Lower lobe of right lung (tissue), 2 donors: ENCODE results near the gene PLEKHN1. TPM values are rescaled to one million over a fixed set of nuclear protein-coding genes. Genes with fewer than 3 reads are reported as not detected.
A peak's percentile ranks its signal among the peaks of the same experiment; 100 is the strongest.

ENCODE experiments used
- ATAC-seq, 2 donors: fragments of 200-7000 bp; cut with Tn5 transposase; one replicate each; pipeline ENCODE4 v1.9.1; 2020 to 2022; ENCODE audit warnings: mild to moderate bottlenecking in 2 of 2, moderate library complexity in 2 of 2
- DNase-seq: peaks from one replicate; pipeline ENCODE4 v3.0.0-alpha.2; 2020
- H3K27ac ChIP-seq: fragments of 200-600 bp; one replicate; pipeline ENCODE4 v1.8.0; 2022
- H3K27me3 ChIP-seq: fragments of 200-600 bp; one replicate; pipeline ENCODE4 v1.8.0; 2022; ENCODE audit warnings: low read depth
- H3K36me3 ChIP-seq: fragments of 200-600 bp; one replicate; pipeline ENCODE4 v1.8.0; 2022; ENCODE audit warnings: mild to moderate bottlenecking
- H3K4me1 ChIP-seq: fragments of 200-600 bp; one replicate; pipeline ENCODE4 v1.8.0; 2022
- H3K4me3 ChIP-seq: fragments of 200-600 bp; one replicate; pipeline ENCODE4 v1.8.0; 2022; ENCODE audit warnings: mild to moderate bottlenecking
- H3K9me3 ChIP-seq: fragments of 200-600 bp; one replicate; pipeline ENCODE4 v1.8.0; 2022
- intact Hi-C: fragments of 100-400 bp; cut with DNase I; formaldehyde crosslinking; loops from one replicate; pipeline ENCODE4 v1.11.0; 2022
- long read RNA-seq: library from polyadenylated mRNA; unstranded; transcript quantifications from one replicate; pipeline ENCODE4 v2.0.0, GENCODE V29; 2021
- total RNA-seq: library from RNA; stranded (reverse); fragmentation: NEBNext Ultra II Directional; extraction: Animal tissue kit (Norgen Biotek cat#: 25700); gene quantifications from one replicate; pipeline ENCODE4 v1.2.1, GENCODE V29; 2021
- TF ChIP-seq, protein P1 (sequence below): fragments of 200-600 bp; IDR thresholded peaks from one replicate; pipeline ENCODE4 v1.8.0; 2022; ENCODE audit warnings: antibody characterized with exemption, mild to moderate bottlenecking
- donor health status: DM: no; HTN: yes; CAD: no; lungs with severe emphysema.

The PLEKHN1 gene, protein sequence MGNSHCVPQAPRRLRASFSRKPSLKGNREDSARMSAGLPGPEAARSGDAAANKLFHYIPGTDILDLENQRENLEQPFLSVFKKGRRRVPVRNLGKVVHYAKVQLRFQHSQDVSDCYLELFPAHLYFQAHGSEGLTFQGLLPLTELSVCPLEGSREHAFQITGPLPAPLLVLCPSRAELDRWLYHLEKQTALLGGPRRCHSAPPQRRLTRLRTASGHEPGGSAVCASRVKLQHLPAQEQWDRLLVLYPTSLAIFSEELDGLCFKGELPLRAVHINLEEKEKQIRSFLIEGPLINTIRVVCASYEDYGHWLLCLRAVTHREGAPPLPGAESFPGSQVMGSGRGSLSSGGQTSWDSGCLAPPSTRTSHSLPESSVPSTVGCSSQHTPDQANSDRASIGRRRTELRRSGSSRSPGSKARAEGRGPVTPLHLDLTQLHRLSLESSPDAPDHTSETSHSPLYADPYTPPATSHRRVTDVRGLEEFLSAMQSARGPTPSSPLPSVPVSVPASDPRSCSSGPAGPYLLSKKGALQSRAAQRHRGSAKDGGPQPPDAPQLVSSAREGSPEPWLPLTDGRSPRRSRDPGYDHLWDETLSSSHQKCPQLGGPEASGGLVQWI
- 1.2 TPM for total RNA-seq
- long read RNA-seq, partial matches to known transcripts: 2 of 5 reads
- long read RNA-seq, other reads (novel, unspliced or antisense): 1 of 5 reads

DNA sequence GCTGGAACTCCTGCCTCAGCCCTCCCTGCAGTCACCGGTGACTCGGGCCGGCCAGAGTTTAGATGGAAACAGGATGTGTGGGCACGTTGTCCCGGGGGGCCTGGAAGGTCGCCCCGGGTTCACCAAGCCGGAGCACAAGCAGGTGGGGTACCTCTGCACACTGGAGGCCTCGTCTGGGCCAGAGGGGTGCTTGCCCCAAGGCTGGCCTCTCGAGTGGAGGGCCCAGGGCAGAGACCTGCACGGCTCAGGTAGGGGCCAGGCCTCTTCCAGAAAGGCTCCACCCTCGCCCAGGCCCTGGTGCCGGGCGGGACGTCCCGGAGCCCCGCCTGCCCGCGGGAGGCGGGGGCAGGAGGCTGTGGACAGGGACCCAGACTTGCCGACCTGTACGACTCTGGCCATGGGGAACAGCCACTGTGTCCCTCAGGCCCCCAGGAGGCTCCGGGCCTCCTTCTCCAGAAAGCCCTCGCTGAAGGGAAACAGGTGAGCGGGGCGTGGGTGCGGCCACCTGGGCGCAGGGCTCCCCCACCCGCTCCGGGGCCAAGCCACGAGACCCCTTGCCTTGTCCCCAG is at the start of gene PLEKHN1:
Gene PLEKHN1 (plus strand): TSS at position 348 of the 569 bp plus-strand sequence. CDS start 50 bp downstream, at position 398.
- Histone ChIP-seq H3K4me3 (peak within 1 kb of the TSS; percentile 81), H3K4me1 (peaks cover 20% of the 10 kb centered on the region), H3K9me3 (no peaks in the 10 kb centered on the region), H3K36me3 (peaks cover 6% of the 10 kb centered on the region), H3K27ac (peak within 1 kb of the TSS; percentile 83), H3K27me3 (peaks cover 26% of the 10 kb centered on the region)
- TF ChIP-seq, protein P1, sequence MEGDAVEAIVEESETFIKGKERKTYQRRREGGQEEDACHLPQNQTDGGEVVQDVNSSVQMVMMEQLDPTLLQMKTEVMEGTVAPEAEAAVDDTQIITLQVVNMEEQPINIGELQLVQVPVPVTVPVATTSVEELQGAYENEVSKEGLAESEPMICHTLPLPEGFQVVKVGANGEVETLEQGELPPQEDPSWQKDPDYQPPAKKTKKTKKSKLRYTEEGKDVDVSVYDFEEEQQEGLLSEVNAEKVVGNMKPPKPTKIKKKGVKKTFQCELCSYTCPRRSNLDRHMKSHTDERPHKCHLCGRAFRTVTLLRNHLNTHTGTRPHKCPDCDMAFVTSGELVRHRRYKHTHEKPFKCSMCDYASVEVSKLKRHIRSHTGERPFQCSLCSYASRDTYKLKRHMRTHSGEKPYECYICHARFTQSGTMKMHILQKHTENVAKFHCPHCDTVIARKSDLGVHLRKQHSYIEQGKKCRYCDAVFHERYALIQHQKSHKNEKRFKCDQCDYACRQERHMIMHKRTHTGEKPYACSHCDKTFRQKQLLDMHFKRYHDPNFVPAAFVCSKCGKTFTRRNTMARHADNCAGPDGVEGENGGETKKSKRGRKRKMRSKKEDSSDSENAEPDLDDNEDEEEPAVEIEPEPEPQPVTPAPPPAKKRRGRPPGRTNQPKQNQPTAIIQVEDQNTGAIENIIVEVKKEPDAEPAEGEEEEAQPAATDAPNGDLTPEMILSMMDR: no peak
- intact Hi-C loops: no loop called here
- ATAC-seq: peak; percentile 81 to 93
- no peak for DNase-seq

DNA sequence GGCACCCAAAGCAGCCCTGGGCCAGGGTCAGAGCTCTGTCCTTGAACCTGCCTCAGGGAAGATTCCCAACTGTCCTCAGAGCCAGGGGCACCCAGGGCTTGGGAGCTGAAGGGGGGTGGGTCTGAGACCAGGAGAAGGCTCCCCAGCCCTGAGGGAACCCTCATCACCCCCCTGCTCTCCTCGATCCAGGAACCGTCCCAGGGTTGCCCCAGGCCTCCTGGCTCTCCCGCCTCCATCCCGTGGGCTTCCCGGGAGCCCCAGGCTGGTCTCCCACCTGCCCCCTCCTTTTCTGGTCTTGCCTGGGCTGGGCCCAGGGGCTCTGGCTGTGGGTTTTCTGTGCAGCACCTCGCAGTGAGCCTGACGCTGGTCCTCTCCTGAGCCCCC is 49.2 kb upstream of the PLEKHN1 start:
- Histone ChIP-seq H3K4me1 (peaks cover 16% of the 10 kb centered on the region), H3K36me3 (no peaks in the 10 kb centered on the region), H3K9me3 (no peaks in the 10 kb centered on the region), H3K27me3 (peaks cover 99% of the 10 kb centered on the region), H3K4me3 (no peak overlapping the region), H3K27ac (no peak overlapping the region)
- intact Hi-C loops: no loop called here
- no peak for DNase-seq
- ATAC-seq: no peak
- TF ChIP-seq, protein P1: no peak

DNA sequence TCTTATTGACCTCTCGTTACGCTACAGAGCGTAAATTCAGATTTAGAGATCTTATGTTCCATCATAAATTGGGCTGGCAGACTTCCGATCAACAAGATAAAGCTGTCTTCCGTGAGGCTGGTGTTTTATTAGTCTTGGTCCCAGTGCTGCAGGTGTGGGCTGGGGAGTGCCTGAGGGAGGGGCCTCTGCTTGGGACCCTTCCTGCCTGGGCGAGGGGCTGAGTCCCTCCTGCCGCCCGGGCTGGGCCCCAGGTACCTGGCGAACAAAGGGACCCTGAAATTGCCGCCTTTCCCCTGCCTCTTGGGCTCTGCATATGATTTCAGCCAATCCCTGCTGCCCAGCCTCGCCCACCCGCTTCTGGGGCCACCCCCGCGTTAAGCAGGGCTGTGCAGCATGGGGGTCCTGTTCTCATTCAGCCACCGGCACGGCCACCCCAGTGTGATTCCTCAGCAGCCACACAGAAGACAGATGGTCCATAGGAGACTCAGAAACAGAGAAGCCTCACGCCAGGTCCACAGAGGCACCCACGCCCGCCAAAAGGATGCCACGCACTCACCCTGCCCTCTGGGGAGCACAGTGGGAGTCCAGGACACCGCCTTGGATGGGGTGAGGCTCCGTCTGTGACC is 48.7 kb upstream of the PLEKHN1 start:
- Histone ChIP-seq H3K27ac (no peak overlapping the region), H3K36me3 (no peaks in the 10 kb centered on the region), H3K4me1 (peaks cover 16% of the 10 kb centered on the region), H3K27me3 (peaks cover 99% of the 10 kb centered on the region), H3K9me3 (no peaks in the 10 kb centered on the region), H3K4me3 (no peak overlapping the region)
- no peak for DNase-seq
- TF ChIP-seq, protein P1: no peak
- no peak for ATAC-seq
- intact Hi-C loops: no loop called here

DNA sequence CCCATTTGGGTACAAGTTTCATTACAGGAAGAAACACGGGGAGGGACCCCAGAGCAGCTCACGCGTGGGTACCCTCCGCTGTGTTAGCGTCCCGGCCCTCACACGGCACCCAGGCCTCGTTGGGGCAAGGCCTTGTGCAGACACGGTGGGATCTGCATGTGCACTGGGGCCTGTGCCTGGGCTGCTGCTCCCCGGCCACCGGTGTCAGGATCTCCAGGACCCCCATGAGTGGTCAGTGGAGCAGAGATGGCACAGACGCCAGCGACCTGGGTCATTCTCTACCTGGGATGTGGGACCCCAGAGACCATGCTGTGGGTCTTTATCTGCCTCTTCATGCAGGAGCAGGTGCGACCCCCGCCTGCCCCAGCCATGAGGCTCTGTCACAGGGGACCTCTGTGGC is 47.9 kb upstream of the PLEKHN1 start:
- H3K4me1 ChIP-seq: peaks cover 22% of the 10 kb centered on the region
- H3K9me3 ChIP-seq: no peaks in the 10 kb centered on the region
- TF ChIP-seq, protein P1: no peak
- DNase-seq (no peak), ATAC-seq (no peak)
- intact Hi-C loops: no loop called here
- H3K36me3 ChIP-seq: no peaks in the 10 kb centered on the region
- H3K27ac ChIP-seq: no peak overlapping the region
- H3K4me3 ChIP-seq: no peak overlapping the region
- H3K27me3 ChIP-seq: peaks cover 99% of the 10 kb centered on the region

DNA sequence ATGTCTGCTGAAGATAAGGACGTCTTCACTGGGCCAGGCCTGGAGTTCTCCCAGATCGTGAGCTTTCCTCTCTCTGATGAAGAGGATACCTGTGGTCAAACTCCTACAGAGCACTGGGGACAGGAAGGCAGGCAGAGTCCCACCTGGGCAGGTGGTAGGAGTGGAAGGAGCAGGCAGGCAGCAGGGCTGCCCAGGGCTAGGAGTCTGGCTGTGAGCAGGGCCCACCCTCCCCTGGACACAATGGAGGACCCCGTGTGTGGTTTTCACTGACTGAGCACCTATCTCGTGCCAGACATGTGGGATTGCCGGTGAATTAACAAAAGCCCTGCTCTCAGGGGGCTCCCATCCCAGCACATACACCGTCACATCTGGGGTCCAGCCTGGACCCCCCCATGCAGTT is 47.4 kb upstream of the PLEKHN1 start:
- intact Hi-C loops: no loop called here
- ATAC-seq (no peak), DNase-seq (no peak)
- no peaks in the 10 kb centered on the region for H3K9me3 ChIP-seq
- H3K4me1 ChIP-seq: peaks cover 25% of the 10 kb centered on the region
- H3K27me3 ChIP-seq: peaks cover 98% of the 10 kb centered on the region
- TF ChIP-seq, protein P1: no peak
- no peak overlapping the region for H3K27ac ChIP-seq
- no peaks in the 10 kb centered on the region for H3K36me3 ChIP-seq
- no peak overlapping the region for H3K4me3 ChIP-seq
